ENCODE results near the gene CDK19. TPM values are rescaled to one million over a fixed set of nuclear protein-coding genes. Genes with fewer than 3 reads are reported as not detected.
"Not testable (repeated sequence)": the region's sequence is repeated elsewhere in the genome, so short reads cannot be mapped to it uniquely, and the experiment has no call there.

The CDK19 gene
- total and polyA plus RNA-seq, 5 donors from 2014 or later: 1.4 to 16.5 (median 1.6) TPM

GRCh38 chr6:110852773-110853172, 37.5 kb upstream of the CDK19 start:
- Histone ChIP-seq H3K27me3 (ENCODE audit: control insufficient read depth, insufficient read depth, low read length) (peaks cover 2% of the 10 kb centered on the region), H3K9me3 (ENCODE audit: control insufficient read depth in 2 of 2, low read length in 2 of 2) (no peaks in the 10 kb centered on the region), H3K4me3 (ENCODE audit: low read depth, low read length) (no peak overlapping the region), H3K27ac (ENCODE audit: insufficient read depth, low read length, poor library complexity, severe bottlenecking) (no peak overlapping the region), H3K36me3 (ENCODE audit: control insufficient read depth, insufficient read depth, low read length) (no peaks in the 10 kb centered on the region), H3K4me1 (ENCODE audit: control insufficient read depth, insufficient read depth, low read length, poor library complexity, severe bottlenecking) (no peaks in the 10 kb centered on the region)
- Mint-ChIP-seq H3K27ac (no peak overlapping the region), H3K4me1 (no peaks in the 10 kb centered on the region), H3K27me3 (peaks cover 8% of the 10 kb centered on the region), H3K4me3 (no peak overlapping the region), H3K9me3 (no peaks in the 10 kb centered on the region), H3K36me3 (no peaks in the 10 kb centered on the region)
- ATAC-seq (ENCODE audit: low read depth in 2 of 2) (no peak), DNase-seq (no peak)

GRCh38 chr6:110849781-110850180, 34.5 kb upstream of the CDK19 start:
- ATAC-seq (ENCODE audit: low read depth in 2 of 2) (no peak), DNase-seq (no peak)
- Mint-ChIP-seq H3K27ac (peak overlapping the region in 1 of 3 donors; percentile 48), H3K4me1 (peaks cover 0 to under 1% (median 0%) of the 10 kb centered on the region in 4 donors), H3K27me3 (peaks cover 4% of the 10 kb centered on the region), H3K9me3 (peaks cover 0 to under 1% (median 0%) of the 10 kb centered on the region in 7 donors), H3K4me3 (no peak overlapping the region), H3K36me3 (no peaks in the 10 kb centered on the region)
- no peaks in the 10 kb centered on the region for H3K4me1 ChIP-seq (ENCODE audit: control insufficient read depth, insufficient read depth, low read length, poor library complexity, severe bottlenecking)
- H3K36me3 ChIP-seq (ENCODE audit: control insufficient read depth, insufficient read depth, low read length): no peaks in the 10 kb centered on the region
- H3K4me3 ChIP-seq (ENCODE audit: low read depth, low read length): no peak overlapping the region
- no peaks in the 10 kb centered on the region for H3K9me3 ChIP-seq (ENCODE audit: control insufficient read depth in 2 of 2, low read length in 2 of 2)
- H3K27me3 ChIP-seq (ENCODE audit: control insufficient read depth, insufficient read depth, low read length): no peaks in the 10 kb centered on the region
- no peak overlapping the region for H3K27ac ChIP-seq (ENCODE audit: insufficient read depth, low read length, poor library complexity, severe bottlenecking)

GRCh38 chr6:110841266-110841665, 26.0 kb upstream of the CDK19 start:
- no peaks in the 10 kb centered on the region for H3K27me3 Mint-ChIP-seq
- DNase-seq (no peak), ATAC-seq (ENCODE audit: low read depth in 2 of 2) (no peak)
- H3K4me1 Mint-ChIP-seq: peaks cover 0 to 1% (median 0%) of the 10 kb centered on the region in 4 donors
- Histone ChIP-seq H3K36me3 (ENCODE audit: control insufficient read depth, insufficient read depth, low read length) (no peaks in the 10 kb centered on the region), H3K4me1 (ENCODE audit: control insufficient read depth, insufficient read depth, low read length, poor library complexity, severe bottlenecking) (no peaks in the 10 kb centered on the region), H3K9me3 (ENCODE audit: control insufficient read depth in 2 of 2, low read length in 2 of 2) (no peaks in the 10 kb centered on the region), H3K27ac (ENCODE audit: insufficient read depth, low read length, poor library complexity, severe bottlenecking) (no peak overlapping the region), H3K4me3 (ENCODE audit: low read depth, low read length) (no peak overlapping the region), H3K27me3 (ENCODE audit: control insufficient read depth, insufficient read depth, low read length) (no peaks in the 10 kb centered on the region)
- no peak overlapping the region for H3K4me3 Mint-ChIP-seq
- H3K36me3 Mint-ChIP-seq: no peaks in the 10 kb centered on the region
- H3K27ac Mint-ChIP-seq: no peak overlapping the region
- peaks cover 0 to 2% (median 0%) of the 10 kb centered on the region in 7 donors for H3K9me3 Mint-ChIP-seq

- ATAC-seq (ENCODE audit: low read depth in 2 of 2); H3K9me3 ChIP-seq (ENCODE audit: control insufficient read depth in 2 of 2, low read length in 2 of 2): not testable (repeated sequence)
Observed at GRCh38 chr6:110835751-110836150, 20.5 kb upstream of the CDK19 start.

GRCh38 chr6:110833831-110834230, 18.6 kb upstream of the CDK19 start:
- Histone ChIP-seq H3K27me3 (ENCODE audit: control insufficient read depth, insufficient read depth, low read length) (no peaks in the 10 kb centered on the region), H3K36me3 (ENCODE audit: control insufficient read depth, insufficient read depth, low read length) (no peaks in the 10 kb centered on the region), H3K4me1 (ENCODE audit: control insufficient read depth, insufficient read depth, low read length, poor library complexity, severe bottlenecking) (no peaks in the 10 kb centered on the region), H3K9me3 (ENCODE audit: control insufficient read depth in 2 of 2, low read length in 2 of 2) (no peaks in the 10 kb centered on the region), H3K4me3 (ENCODE audit: low read depth, low read length) (no peak overlapping the region), H3K27ac (ENCODE audit: insufficient read depth, low read length, poor library complexity, severe bottlenecking) (no peak overlapping the region)
- ATAC-seq (ENCODE audit: low read depth in 2 of 2) (no peak), DNase-seq (no peak)
- no peaks in the 10 kb centered on the region for H3K4me1 Mint-ChIP-seq
- H3K9me3 Mint-ChIP-seq: no peaks in the 10 kb centered on the region
- no peak overlapping the region for H3K27ac Mint-ChIP-seq
- no peak overlapping the region for H3K4me3 Mint-ChIP-seq
- no peaks in the 10 kb centered on the region for H3K27me3 Mint-ChIP-seq
- H3K36me3 Mint-ChIP-seq: peaks cover 6% of the 10 kb centered on the region

More at GRCh38 chr6:110835751-110836150, 20.5 kb upstream of the CDK19 start:
- H3K4me1 ChIP-seq (ENCODE audit: control insufficient read depth, insufficient read depth, low read length, poor library complexity, severe bottlenecking); H3K4me1 Mint-ChIP-seq; H3K27ac ChIP-seq (ENCODE audit: insufficient read depth, low read length, poor library complexity, severe bottlenecking); H3K9me3 Mint-ChIP-seq; H3K36me3 Mint-ChIP-seq; H3K4me3 Mint-ChIP-seq; H3K27ac Mint-ChIP-seq; H3K27me3 Mint-ChIP-seq; H3K4me3 ChIP-seq (ENCODE audit: low read depth, low read length); H3K36me3 ChIP-seq (ENCODE audit: control insufficient read depth, insufficient read depth, low read length); H3K27me3 ChIP-seq (ENCODE audit: control insufficient read depth, insufficient read depth, low read length); DNase-seq: not testable (repeated sequence)

GRCh38 chr6:110831405-110831804, 16.1 kb upstream of the CDK19 start:
- Histone ChIP-seq H3K4me3 (ENCODE audit: low read depth, low read length) (no peak overlapping the region), H3K4me1 (ENCODE audit: control insufficient read depth, insufficient read depth, low read length, poor library complexity, severe bottlenecking) (no peaks in the 10 kb centered on the region), H3K9me3 (ENCODE audit: control insufficient read depth in 2 of 2, low read length in 2 of 2) (no peaks in the 10 kb centered on the region), H3K36me3 (ENCODE audit: control insufficient read depth, insufficient read depth, low read length) (no peaks in the 10 kb centered on the region), H3K27ac (ENCODE audit: insufficient read depth, low read length, poor library complexity, severe bottlenecking) (no peak overlapping the region), H3K27me3 (ENCODE audit: control insufficient read depth, insufficient read depth, low read length) (no peaks in the 10 kb centered on the region)
- Mint-ChIP-seq H3K9me3 (no peaks in the 10 kb centered on the region), H3K4me1 (no peaks in the 10 kb centered on the region), H3K27ac (no peak overlapping the region), H3K4me3 (no peak overlapping the region), H3K36me3 (peaks cover 6% of the 10 kb centered on the region), H3K27me3 (no peaks in the 10 kb centered on the region)
- no peak for DNase-seq
- ATAC-seq (ENCODE audit: low read depth in 2 of 2): no peak

- H3K27ac Mint-ChIP-seq: no peak overlapping the region
- H3K27me3 Mint-ChIP-seq: peaks cover 5% of the 10 kb centered on the region
- H3K4me1 Mint-ChIP-seq: no peaks in the 10 kb centered on the region
- H3K4me3 Mint-ChIP-seq: no peak overlapping the region
- Histone ChIP-seq H3K27ac (ENCODE audit: insufficient read depth, low read length, poor library complexity, severe bottlenecking) (no peak overlapping the region), H3K27me3 (ENCODE audit: control insufficient read depth, insufficient read depth, low read length) (no peaks in the 10 kb centered on the region), H3K36me3 (ENCODE audit: control insufficient read depth, insufficient read depth, low read length) (no peaks in the 10 kb centered on the region), H3K9me3 (ENCODE audit: control insufficient read depth in 2 of 2, low read length in 2 of 2) (no peaks in the 10 kb centered on the region), H3K4me3 (ENCODE audit: low read depth, low read length) (no peak overlapping the region), H3K4me1 (ENCODE audit: control insufficient read depth, insufficient read depth, low read length, poor library complexity, severe bottlenecking) (no peaks in the 10 kb centered on the region)
- ATAC-seq (ENCODE audit: low read depth in 2 of 2): no peak
- H3K36me3 Mint-ChIP-seq: peaks cover 6% of the 10 kb centered on the region
- no peak for DNase-seq
- peaks cover 0 to 2% (median 0%) of the 10 kb centered on the region in 7 donors for H3K9me3 Mint-ChIP-seq
Observed at GRCh38 chr6:110828396-110828795, 13.1 kb upstream of the CDK19 start.

GRCh38 chr6:110826236-110827129, 11.2 kb upstream of the CDK19 start:
- no peak overlapping the region for H3K4me3 ChIP-seq (ENCODE audit: low read depth, low read length)
- no peaks in the 10 kb centered on the region for H3K4me1 Mint-ChIP-seq
- no peaks in the 10 kb centered on the region for H3K4me1 ChIP-seq (ENCODE audit: control insufficient read depth, insufficient read depth, low read length, poor library complexity, severe bottlenecking)
- no peak overlapping the region for H3K4me3 Mint-ChIP-seq
- no peaks in the 10 kb centered on the region for H3K27me3 ChIP-seq (ENCODE audit: control insufficient read depth, insufficient read depth, low read length)
- peaks cover 10% of the 10 kb centered on the region for H3K27me3 Mint-ChIP-seq
- H3K36me3 Mint-ChIP-seq: peaks cover 3% of the 10 kb centered on the region
- no peaks in the 10 kb centered on the region for H3K9me3 ChIP-seq (ENCODE audit: control insufficient read depth in 2 of 2, low read length in 2 of 2)
- peak in 1 of 3 donors; percentile 20 for DNase-seq
- no peak overlapping the region for H3K27ac Mint-ChIP-seq
- ATAC-seq (ENCODE audit: low read depth in 2 of 2): no peak
- H3K9me3 Mint-ChIP-seq: peaks cover 0 to 2% (median 0%) of the 10 kb centered on the region in 7 donors
- H3K36me3 ChIP-seq (ENCODE audit: control insufficient read depth, insufficient read depth, low read length): no peaks in the 10 kb centered on the region
- H3K27ac ChIP-seq (ENCODE audit: insufficient read depth, low read length, poor library complexity, severe bottlenecking): no peak overlapping the region
